ENCODE measurements around the gene PAIP2.
"Not testable (repeated sequence)": the region's sequence is repeated elsewhere in the genome, so short reads cannot be mapped to it uniquely, and the experiment has no call there.

PAIP2 gene

GRCh38 chr5:139393497-139394122 lies 52.0 kb downstream of the PAIP2 start:
- no peak for DNase-seq

GRCh38 chr5:139394123-139394653 lies 52.5 kb downstream of the PAIP2 start:
- no peak for DNase-seq

- DNase-seq: no peak
Observed at GRCh38 chr5:139394654-139395566, 53.3 kb downstream of the PAIP2 start, which contains the start of gene PROB1. Gene PROB1 (minus strand): TSS chr5:139395104. CDS start chr5:139395081, 23 bp downstream.

- DNase-seq: no peak
Observed at GRCh38 chr5:139395844-139396640, 54.4 kb downstream of the PAIP2 start.

- no peak for DNase-seq
Observed at GRCh38 chr5:139396691-139397090, 55.0 kb downstream of the PAIP2 start.

- no peak for DNase-seq
Observed at GRCh38 chr5:139397921-139398320, 56.3 kb downstream of the PAIP2 start.

- no peak for DNase-seq
Observed at GRCh38 chr5:139399501-139400121, 58.0 kb downstream of the PAIP2 start.

- no peak for DNase-seq
Observed at GRCh38 chr5:139401546-139401945, 59.9 kb downstream of the PAIP2 start.

GRCh38 chr5:139402561-139403158 lies 61.0 kb downstream of the PAIP2 start:
- DNase-seq: no peak

- no peak for DNase-seq
Observed at GRCh38 chr5:139403418-139403786, 61.7 kb downstream of the PAIP2 start.

GRCh38 chr5:139403787-139404483 lies 62.3 kb downstream of the PAIP2 start, which contains the start of gene SPATA24:
Gene SPATA24 (minus strand): TSS chr5:139404089. CDS start chr5:139404060, 29 bp downstream.
- DNase-seq: peak; percentile 97

GRCh38 chr5:139404484-139404840 lies 62.8 kb downstream of the PAIP2 start:
- no peak for DNase-seq

- no peak for DNase-seq
Observed at GRCh38 chr5:139406963-139407362, 65.3 kb downstream of the PAIP2 start.

- DNase-seq: no peak
Observed at GRCh38 chr5:139407517-139407916, 65.9 kb downstream of the PAIP2 start.

- DNase-seq: no peak
Observed at GRCh38 chr5:139408191-139408590, 66.5 kb downstream of the PAIP2 start.

GRCh38 chr5:139409116-139409515 lies 67.5 kb downstream of the PAIP2 start:
- DNase-seq: not testable (repeated sequence)

- DNase-seq: no peak
Observed at GRCh38 chr5:139410121-139410992, 68.7 kb downstream of the PAIP2 start.

- DNase-seq: no peak
Observed at GRCh38 chr5:139410993-139411828, 69.6 kb downstream of the PAIP2 start.

GRCh38 chr5:139413153-139413552 lies 71.5 kb downstream of the PAIP2 start:
- no peak for DNase-seq
